H1 (cell line): ENCODE data around the gene DYNLT1. TPM values are rescaled to one million over a fixed set of nuclear protein-coding genes. Genes with fewer than 3 reads are reported as not detected.

Experiments used
- ASH2L ChIP-seq: fragments of 200-600, 300-600 bp; sonication (generic); IDR thresholded peaks from one replicate; pipeline ENCODE4 v1.7.1; 2017; ENCODE audit warnings: low read length
- GTF2F1 ChIP-seq: IDR thresholded peaks from 2 replicates; pipeline ENCODE4 v1.6.1; 2012; ENCODE audit warnings: low read depth, low read length, improper control_type of control experiment, borderline replicate concordance
- RBBP5 ChIP-seq: IDR thresholded peaks from 2 replicates; pipeline ENCODE4 v1.7.1; 2012; ENCODE audit warnings: low read depth, mild to moderate bottlenecking, inconsistent platforms, low read length, moderate library complexity, borderline replicate concordance
- RNF2 ChIP-seq: fragments of 200-900, 300-1000 bp; sonication (generic); IDR thresholded peaks from 2 replicates; pipeline ENCODE4 v1.7.1; 2016; ENCODE audit warnings: borderline replicate concordance, low read depth, mild to moderate bottlenecking, antibody characterized with exemption, low read length; ENCODE audit not compliant: poor library complexity, severe bottlenecking; ENCODE audit errors: missing control alignments
- SAP30 ChIP-seq: fragments of 300-600 bp; sonication (generic); IDR thresholded peaks from 2 replicates; pipeline ENCODE4 v1.7.1; 2012; ENCODE audit warnings: low read length, moderate library complexity, mild to moderate bottlenecking, inconsistent platforms; ENCODE audit not compliant: insufficient read depth, insufficient replicate concordance
- polyA plus RNA-seq, 7 experiments: library from polyadenylated mRNA; depleted of rRNA in 3 of 7; stranded (reverse) in 5 of 7; unstranded in 2 of 7; fragments of >200 nt in 5 of 7; fragments of 200-250 nt in 2 of 7; gene quantifications; 1 replicate in 5 of 7; 2 replicates in 1 of 7; 4 replicates in 1 of 7; pipeline versions ENCODE4 v1.2.1 to v1.2.3, GENCODE V29; 2011 to 2013; ENCODE audit warnings: missing spikeins in 2 of 7, mixed read lengths in 2 of 7
- total RNA-seq: library from RNA; stranded (reverse); fragmentation: NEBNext Ultra II Directional; extraction: Animal tissue kit (Norgen Biotek cat#: 25700); gene quantifications from 2 replicates; pipeline ENCODE4 v1.2.1, GENCODE V29; 2021
- TF ChIP-seq, protein P1 (sequence below): IDR thresholded peaks from 2 replicates; pipeline ENCODE4 v1.6.1; 2011; ENCODE audit warnings: low read length, improper control_type of control experiment

DYNLT1 gene
- total and polyA plus RNA-seq, 2 of the 8 experiments (the other 6 are each of a cell fraction or from before 2014, with no cell fraction given) = 119 to 245 TPM

DNA sequence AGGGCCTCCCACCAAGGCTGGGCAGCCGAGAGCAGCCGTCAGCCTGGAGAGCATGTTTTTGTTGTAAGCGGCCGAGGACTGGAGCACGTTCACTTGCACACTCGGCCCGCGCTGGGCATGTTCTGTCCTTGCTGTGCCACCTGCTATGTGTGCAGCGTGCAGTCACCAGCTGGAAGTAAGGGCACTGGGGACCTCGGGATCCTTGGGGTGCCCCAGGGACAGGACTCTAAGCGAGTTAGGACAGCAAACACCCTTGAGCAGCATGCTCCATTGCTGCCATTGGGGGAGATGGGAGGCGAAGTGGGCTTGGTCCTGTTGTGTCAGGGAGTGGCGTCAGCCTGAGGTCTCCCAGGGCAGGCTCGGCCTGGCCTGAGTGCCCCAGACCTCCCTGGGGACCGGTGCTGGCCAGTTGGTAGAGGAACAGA is 18.6 kb downstream of the DYNLT1 start (continued):
- TF ChIP-seq GTF2F1 = no peak
- no peak for TF ChIP-seq RBBP5
- no peak for TF ChIP-seq RNF2
- no peak for TF ChIP-seq SAP30
- TF ChIP-seq ASH2L = no peak
- TF ChIP-seq, protein P1, sequence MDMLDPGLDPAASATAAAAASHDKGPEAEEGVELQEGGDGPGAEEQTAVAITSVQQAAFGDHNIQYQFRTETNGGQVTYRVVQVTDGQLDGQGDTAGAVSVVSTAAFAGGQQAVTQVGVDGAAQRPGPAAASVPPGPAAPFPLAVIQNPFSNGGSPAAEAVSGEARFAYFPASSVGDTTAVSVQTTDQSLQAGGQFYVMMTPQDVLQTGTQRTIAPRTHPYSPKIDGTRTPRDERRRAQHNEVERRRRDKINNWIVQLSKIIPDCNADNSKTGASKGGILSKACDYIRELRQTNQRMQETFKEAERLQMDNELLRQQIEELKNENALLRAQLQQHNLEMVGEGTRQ = no peak
